GM18508 (cell line): ENCODE data around the gene CCNF.
"Not testable (repeated sequence)": the region's sequence is repeated elsewhere in the genome, so short reads cannot be mapped to it uniquely, and the experiment has no call there.

ENCODE experiments used
- ATAC-seq: cut with Tn5 transposase; IDR thresholded peaks from one replicate; pipeline ENCODE4 v1.9.1; 2021; ENCODE audit warnings: moderate number of reproducible peaks; ENCODE audit not compliant: insufficient read depth, unreplicated experiment

Gene CCNF, protein sequence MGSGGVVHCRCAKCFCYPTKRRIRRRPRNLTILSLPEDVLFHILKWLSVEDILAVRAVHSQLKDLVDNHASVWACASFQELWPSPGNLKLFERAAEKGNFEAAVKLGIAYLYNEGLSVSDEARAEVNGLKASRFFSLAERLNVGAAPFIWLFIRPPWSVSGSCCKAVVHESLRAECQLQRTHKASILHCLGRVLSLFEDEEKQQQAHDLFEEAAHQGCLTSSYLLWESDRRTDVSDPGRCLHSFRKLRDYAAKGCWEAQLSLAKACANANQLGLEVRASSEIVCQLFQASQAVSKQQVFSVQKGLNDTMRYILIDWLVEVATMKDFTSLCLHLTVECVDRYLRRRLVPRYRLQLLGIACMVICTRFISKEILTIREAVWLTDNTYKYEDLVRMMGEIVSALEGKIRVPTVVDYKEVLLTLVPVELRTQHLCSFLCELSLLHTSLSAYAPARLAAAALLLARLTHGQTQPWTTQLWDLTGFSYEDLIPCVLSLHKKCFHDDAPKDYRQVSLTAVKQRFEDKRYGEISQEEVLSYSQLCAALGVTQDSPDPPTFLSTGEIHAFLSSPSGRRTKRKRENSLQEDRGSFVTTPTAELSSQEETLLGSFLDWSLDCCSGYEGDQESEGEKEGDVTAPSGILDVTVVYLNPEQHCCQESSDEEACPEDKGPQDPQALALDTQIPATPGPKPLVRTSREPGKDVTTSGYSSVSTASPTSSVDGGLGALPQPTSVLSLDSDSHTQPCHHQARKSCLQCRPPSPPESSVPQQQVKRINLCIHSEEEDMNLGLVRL

DNA sequence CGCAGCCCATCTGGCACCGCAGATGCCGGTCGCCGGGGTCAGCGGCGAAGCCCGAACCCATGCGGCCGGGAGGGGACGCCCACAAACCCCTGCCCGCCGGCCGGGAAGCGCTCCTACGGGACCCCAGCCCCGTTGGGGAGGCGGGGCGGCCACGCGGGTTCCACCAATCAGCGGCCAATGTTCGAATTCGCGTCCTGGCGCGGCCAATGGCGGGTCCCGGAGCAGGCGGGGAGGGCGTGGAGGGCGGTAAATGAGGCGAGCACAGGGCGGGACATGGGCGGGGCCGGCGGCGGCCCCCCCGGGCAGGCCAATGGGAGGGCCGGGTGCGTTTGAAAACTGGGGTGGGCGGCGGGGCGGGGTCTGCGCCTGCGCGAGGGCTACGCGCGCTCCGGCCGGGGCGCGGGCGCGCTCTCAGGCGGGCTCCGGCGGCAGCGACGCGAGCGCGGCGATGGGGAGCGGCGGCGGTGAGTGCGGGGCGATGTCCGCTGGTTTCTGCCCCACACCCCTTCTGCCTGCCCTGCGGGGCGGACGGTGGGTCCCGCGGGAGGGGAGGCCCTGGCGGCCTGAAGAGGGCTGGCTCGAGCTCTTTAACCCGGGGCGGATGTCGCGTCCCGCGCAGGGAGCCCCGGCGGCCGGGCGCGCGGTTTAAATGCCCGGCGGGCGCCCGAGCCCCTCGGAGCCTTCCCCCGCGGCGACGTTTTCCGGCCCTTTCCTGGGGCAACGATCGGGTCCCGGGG lies at the start of gene CCNF:
CCNF (plus strand) TSS at position 414 of the 737 bp plus-strand sequence; CDS start at position 449, 35 bp downstream.
- peak; percentile 43 for ATAC-seq

GRCh38 chr16:2383501-2383900 lies 45.7 kb upstream of the CCNF start:
- no peak for ATAC-seq

DNA sequence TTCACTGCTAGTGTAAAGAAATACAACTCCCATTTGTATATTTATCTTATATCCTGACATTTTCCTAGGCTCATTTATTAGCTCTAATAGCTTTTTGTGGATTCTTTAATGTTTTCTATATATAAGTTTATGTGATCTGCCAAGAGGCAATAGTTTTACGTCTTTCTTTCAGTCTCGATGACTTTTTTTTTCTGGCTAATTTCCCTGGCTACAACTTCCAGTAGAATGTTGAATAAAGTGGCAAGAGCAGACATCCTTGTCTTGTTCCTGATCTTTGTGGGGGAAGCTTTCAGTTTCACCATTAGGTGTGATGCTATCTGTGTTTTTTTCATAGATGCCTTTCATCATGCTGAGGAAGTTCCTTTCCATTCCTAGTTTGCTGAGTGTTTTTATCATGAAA lies 44.8 kb upstream of the CCNF start:
- no peak for ATAC-seq

DNA sequence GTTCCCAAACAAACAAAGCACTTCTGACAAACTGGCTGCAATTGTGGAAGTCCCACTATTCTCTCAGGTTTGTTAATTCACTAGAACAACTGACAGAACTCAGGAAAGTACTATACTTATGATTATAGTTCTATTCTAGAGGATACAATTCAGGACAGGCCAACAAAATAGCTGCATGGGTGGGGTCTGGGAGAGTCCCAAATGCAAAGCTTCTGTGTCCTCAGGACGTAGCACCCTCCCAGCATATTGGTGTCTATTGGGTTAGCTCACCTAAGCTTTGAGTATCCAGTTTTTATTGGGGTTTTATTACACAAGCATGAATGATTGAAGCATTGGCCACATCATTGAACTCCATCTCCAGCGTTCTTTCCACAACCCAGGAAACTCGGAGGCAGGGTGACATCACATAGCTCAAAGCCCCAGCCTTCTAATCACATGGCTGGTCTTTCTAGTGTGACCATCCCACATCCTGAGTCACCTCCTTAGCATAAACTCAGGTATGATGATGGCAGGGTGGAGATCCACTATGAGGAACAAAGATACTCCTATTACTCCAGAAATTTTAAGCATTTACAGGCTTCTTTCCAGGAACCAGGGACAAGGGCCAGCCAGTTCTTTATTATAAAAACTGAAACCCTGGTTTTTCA lies 43.9 kb upstream of the CCNF start:
- no peak for ATAC-seq

DNA sequence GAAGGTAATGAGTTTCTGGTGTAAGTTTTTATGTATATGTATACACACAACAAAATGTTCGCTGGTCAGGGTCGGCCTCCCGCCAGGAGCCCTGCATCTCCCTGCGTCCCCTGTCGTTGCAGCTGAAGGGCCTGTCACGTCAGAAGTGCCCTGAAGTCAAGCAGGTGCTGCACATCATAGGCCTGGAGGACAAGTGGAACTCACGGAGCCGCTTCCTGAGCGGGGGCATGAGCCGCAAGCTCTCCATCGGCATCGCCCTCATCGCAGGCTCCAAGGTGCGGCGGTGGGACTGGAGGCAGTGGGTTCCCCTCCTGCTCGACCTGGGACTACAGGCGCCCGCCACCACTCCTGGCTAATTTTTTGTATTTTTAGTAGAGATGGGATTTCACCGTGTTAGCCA lies 43.3 kb upstream of the CCNF start:
- not testable (repeated sequence) for ATAC-seq

DNA sequence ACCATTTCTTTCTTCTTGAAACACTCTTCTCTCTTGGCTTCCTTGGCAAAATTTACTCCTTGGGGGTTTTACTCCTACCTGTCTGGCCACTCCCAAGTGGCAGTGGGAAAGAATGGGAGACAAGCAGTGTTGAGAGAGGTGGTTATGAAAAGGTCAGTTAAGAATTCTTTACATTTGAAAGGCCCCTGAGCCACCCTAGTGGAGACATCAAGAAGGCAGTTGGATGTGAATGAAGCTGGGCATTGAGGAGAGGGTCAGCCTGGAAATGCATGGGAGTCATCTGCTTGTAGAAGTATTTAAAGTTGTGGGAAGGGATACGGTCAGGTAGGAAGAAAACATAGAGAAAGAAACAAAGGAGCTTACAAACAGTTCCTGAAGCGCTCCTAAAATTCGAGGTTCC lies 42.3 kb upstream of the CCNF start:
- ATAC-seq = no peak

DNA sequence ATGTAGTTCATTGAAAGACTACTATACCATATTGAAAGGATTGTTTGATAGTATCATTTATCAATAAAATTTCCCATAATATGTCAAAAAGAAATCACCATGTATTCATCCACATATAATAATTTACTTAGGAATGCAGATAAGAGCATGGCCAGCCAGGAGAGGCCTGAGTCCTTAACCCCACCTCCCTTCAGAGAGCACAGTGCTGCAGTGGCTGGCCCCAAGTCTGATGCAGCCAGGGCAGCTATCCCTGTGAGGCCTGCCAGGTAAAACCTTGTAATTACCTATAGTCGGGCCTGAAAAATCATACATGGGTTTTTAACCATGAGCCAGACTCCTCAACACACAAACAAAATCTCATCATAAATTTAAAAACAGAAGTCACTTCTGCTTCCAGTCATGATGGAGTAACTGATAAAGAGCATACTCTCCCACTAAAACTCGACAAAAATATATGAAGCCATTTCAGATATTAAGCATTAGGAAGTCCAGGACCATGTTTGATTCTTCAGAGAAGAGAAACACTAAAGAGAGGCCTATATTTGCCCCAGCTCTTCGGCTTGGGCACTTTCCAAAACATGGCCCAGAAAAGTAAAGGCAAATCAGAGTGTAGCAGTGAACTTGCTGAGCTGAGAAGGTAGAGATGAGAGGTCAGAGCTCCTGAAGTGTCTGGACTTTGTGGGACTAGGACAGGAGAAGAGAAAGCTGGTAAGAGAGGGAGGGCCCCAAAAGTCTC lies 40.9 kb upstream of the CCNF start:
- ATAC-seq = no peak

GRCh38 chr16:2388875-2389433 lies 40.3 kb upstream of the CCNF start:
- ATAC-seq = no peak

DNA sequence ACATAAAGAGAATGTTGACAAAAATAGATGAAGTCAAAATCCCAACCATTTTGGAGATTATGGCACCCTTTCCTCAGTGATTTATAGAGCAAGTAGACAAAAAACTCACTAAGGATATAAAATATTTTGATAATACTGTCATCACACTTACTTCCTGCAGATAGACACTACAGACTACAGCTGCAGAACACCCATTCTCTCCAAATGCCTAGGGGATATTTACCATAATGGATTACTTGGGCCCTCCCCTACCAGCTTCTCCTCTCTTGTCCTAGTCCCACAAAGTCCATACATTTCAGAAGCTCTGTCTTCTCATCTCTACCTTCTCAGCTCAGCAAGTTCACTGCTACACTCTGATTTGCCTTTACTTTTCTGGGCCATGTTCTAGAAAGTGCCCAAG lies 37.2 kb upstream of the CCNF start:
- no peak for ATAC-seq

GRCh38 chr16:2398520-2398919 lies 30.7 kb upstream of the CCNF start:
- no peak for ATAC-seq

GRCh38 chr16:2404099-2404498 lies 25.1 kb upstream of the CCNF start:
- ATAC-seq = no peak

DNA sequence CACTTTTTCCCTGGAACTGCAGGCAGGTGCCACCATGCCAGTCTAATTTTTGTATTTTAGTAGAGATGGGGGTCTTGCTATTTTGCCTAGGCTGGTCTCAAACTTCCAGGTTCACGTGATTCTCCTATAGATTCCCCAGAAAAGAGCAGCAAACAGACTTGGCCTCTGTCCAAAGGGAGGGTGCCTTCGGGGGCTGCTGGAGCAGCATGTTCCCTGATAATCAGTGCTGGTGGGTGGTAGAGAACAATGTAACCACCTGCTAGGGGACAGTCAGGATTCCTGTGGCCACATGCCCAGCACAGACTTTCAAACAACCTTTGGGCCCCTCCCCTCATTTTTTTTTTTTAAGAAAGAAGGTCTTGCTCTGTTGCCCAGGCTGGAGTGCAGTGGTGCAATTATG lies 14.2 kb upstream of the CCNF start:
- ATAC-seq = no peak

GRCh38 chr16:2420035-2420434 lies 9.2 kb upstream of the CCNF start:
- no peak for ATAC-seq

GRCh38 chr16:2422123-2422867 lies 7.0 kb upstream of the CCNF start:
- ATAC-seq = no peak

DNA sequence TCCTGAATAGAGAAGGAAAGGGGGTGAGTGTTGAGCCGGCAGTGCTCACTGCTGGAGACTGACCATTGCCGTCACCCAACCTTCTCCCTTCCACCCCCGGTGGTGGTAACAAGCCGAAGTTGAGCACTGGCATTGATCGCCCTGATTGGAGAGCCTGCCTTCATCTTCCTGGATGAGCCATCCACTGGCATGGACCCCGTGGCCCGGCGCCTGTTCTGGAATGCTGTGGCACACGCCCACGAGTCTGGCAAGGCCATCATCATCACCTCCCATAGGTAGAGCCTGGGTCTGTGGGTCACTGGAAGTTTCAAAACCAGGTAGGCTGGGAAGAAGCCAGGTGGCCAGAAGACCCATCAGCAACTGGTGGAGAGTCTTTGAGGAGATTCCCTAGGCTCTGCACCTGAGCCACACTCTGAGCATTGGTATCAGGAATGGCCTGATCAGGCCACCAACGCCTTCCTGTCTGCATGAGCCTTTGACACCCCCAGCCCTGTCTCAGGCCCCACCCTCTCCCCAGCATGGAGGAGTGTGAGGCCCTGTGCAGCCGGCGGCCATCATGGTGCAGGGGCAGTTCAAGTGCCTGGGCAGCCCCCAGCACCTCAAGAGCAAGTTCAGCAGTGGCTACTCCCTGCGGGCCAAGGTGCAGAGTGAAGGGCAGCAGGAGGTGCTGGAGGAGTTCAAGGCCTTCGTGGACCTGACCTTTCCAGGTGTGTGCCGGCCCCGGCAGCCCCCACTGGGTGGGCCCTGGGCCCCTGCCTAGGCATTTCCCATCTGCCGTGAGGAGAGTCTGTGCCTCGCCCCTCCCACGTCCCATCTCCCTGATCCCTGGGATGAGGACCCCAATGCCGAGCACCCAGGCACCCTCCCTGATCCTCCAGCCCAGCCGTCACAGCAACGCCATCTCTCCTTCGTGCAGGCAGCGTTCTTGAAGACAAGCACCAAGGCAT lies 4.9 kb upstream of the CCNF start:
- ATAC-seq = no peak

GRCh38 chr16:2425008-2425518 lies 4.2 kb upstream of the CCNF start:
- ATAC-seq = no peak

DNA sequence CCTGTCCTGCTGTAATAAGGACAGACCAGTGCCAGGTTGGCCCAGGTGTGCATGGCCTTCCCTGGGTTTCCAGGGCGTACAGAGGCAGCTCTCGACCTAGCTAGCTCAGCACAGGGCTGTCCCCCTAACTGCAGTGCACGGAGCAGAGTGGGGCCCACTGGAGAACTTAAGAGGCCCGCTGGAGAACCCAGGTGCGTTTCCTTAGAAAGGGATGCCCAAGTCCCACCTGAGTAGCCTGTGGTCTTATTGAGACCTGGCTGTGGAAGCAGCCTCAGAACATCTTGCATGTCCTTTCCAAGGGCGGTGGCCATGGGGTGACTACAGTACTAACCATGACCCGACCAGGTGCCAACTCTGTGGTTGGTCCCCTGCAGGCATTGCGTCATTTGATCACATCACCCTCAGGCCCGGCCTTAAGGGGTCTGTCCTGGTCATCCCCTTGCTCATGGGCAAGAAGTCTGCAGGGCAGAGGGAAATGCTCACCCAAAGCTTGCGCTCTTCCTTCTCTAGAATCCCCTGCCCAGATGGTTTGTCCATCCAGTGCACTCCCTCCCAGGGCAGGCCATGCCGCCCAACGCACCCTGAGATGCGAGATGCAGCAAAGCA lies 3.3 kb upstream of the CCNF start:
- no peak for ATAC-seq
